ENCODE data around the gene AKNA. TPM values are rescaled to one million over a fixed set of nuclear protein-coding genes. Genes with fewer than 3 reads are reported as not detected.

The AKNA gene
- total and polyA plus RNA-seq, 9 donors, result 7.0 to 14.6 (median 10.1) TPM

Other genes starting within 250 kb of the AKNA start
- 22.1 TPM for gene COL27A1, start 232.4 kb downstream of the AKNA start, total RNA-seq
- gene COL27A1, start 232.4 kb downstream of the AKNA start, polyA plus RNA-seq (ENCODE audit: insufficient read depth in 1 of 8, insufficient read length in 8 of 8, low replicate concordance in 1 of 8), result 10 to 100 TPM; 22.7 to 41.3 (median 34.3) TPM
- gene ORM1, start 64.9 kb downstream of the AKNA start, total RNA-seq, result 0.49 TPM
- gene ORM1, start 64.9 kb downstream of the AKNA start, polyA plus RNA-seq (ENCODE audit: insufficient read depth in 1 of 8, insufficient read length in 8 of 8, low replicate concordance in 1 of 8), result 1 to 10 TPM in 1 of 8 donors, under 1 TPM in 7; 0.25 to 2.6 (median 0.66) TPM
- not detected for gene ORM2, start 58.1 kb downstream of the AKNA start, total RNA-seq
- gene ORM2, start 58.1 kb downstream of the AKNA start, polyA plus RNA-seq (ENCODE audit: insufficient read depth in 1 of 8, insufficient read length in 8 of 8, low replicate concordance in 1 of 8), result under 1 TPM in 3 of 8 donors, not detected in 5; 0.33 to 0.40 (median 0.36) TPM
- 0.89 TPM for gene WHRN, start 117.5 kb upstream of the AKNA start, total RNA-seq
- gene WHRN, start 117.5 kb upstream of the AKNA start, polyA plus RNA-seq (ENCODE audit: insufficient read depth in 1 of 8, insufficient read length in 8 of 8, low replicate concordance in 1 of 8), result 1 to 10 TPM; 2.0 to 5.5 (median 3.5) TPM
- 82.1 TPM for gene ATP6V1G1, start 199.8 kb upstream of the AKNA start, total RNA-seq
- gene ATP6V1G1, start 199.8 kb upstream of the AKNA start, polyA plus RNA-seq (ENCODE audit: insufficient read depth in 1 of 8, insufficient read length in 8 of 8, low replicate concordance in 1 of 8), result 100 to 1,000 TPM in 4 of 8 donors, 10 to 100 TPM in 4; 89.0 to 125 (median 100) TPM
- 3.1 TPM for gene TMEM268, start 223.3 kb upstream of the AKNA start, total RNA-seq
- gene TMEM268, start 223.3 kb upstream of the AKNA start, polyA plus RNA-seq (ENCODE audit: insufficient read depth in 1 of 8, insufficient read length in 8 of 8, low replicate concordance in 1 of 8), result 1 to 10 TPM; 3.9 to 7.8 (median 5.2) TPM